ENCODE data around the gene APLF.

DNA sequence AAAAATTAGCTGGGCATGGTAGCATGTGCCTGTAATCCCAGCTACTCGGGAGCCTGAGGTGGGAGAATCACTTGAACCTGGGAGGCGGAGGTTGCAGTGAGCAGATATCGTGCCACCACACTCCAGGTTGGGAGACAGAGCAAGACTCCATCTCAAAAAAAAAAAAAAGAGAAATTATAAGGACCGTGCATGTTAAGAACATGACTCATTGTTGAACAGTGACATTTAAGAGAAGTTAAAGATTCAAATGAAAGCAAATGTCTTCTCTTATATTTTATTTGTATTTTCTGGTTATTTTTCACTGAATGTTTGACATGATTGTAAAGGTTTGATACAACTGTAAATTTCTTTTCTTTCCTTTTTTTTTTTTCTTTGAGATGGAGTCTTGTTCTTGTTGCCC is 69.6 kb downstream of the APLF start:
- no peak for TF ChIP-seq POLR2A (IDR thresholded peaks at IDR 0.05)
- TF ChIP-seq CTCF (IDR thresholded peaks at IDR 0.05), result no peak
